Stimulated activated CD4-positive, alpha-beta T cell treated with anti-CD3 and anti-CD28 coated beads, Interleukin-1b, Interleukin-23, amount 100 ng/mL, for 24 hours (primary cell): ENCODE measurements around the gene CFAP97D1.
"Not testable (repeated sequence)": the region's sequence is repeated elsewhere in the genome, so short reads cannot be mapped to it uniquely, and the experiment has no call there.

Source experiments
- DNase-seq, 4 experiments: peaks; one replicate each; pipeline ENCODE4 v3.0.0-alpha.2; 2020; ENCODE audit warnings: low read depth in 4 of 4, low spot score in 1 of 4

The CFAP97D1 gene

GRCh38 chr17:43792668-43793067 lies 12.4 kb downstream of the CFAP97D1 start:
- not testable (repeated sequence) for DNase-seq

- DNase-seq, result not testable (repeated sequence)
These were observed 17.8 kb downstream of the CFAP97D1 start for GRCh38 chr17:43798024-43798423.

- no peak for DNase-seq
These were observed 18.8 kb downstream of the CFAP97D1 start for GRCh38 chr17:43799047-43799446.

- no peak for DNase-seq
These were observed 20.5 kb downstream of the CFAP97D1 start for GRCh38 chr17:43800736-43801135.

- DNase-seq, result no peak
These were observed 21.6 kb downstream of the CFAP97D1 start for GRCh38 chr17:43801844-43802243.

- DNase-seq, result no peak
These were observed 23.5 kb downstream of the CFAP97D1 start for GRCh38 chr17:43803758-43804157.

- no peak for DNase-seq
These were observed 24.9 kb downstream of the CFAP97D1 start for GRCh38 chr17:43805117-43805516.

- DNase-seq, result no peak
These were observed 27.8 kb downstream of the CFAP97D1 start for GRCh38 chr17:43808076-43808475.

- no peak for DNase-seq
These were observed 28.9 kb downstream of the CFAP97D1 start for GRCh38 chr17:43809121-43809520.

GRCh38 chr17:43810226-43810715 lies 30.0 kb downstream of the CFAP97D1 start:
- DNase-seq, result no peak

GRCh38 chr17:43810823-43811222 lies 30.6 kb downstream of the CFAP97D1 start:
- DNase-seq, result no peak

GRCh38 chr17:43812396-43813265 lies 32.4 kb downstream of the CFAP97D1 start:
- DNase-seq, result no peak

GRCh38 chr17:43813386-43813785 lies 33.2 kb downstream of the CFAP97D1 start:
- no peak for DNase-seq

- no peak for DNase-seq
These were observed 33.8 kb downstream of the CFAP97D1 start for GRCh38 chr17:43814026-43814425.

- DNase-seq, result no peak
These were observed 34.5 kb downstream of the CFAP97D1 start for GRCh38 chr17:43814714-43815113.

- no peak for DNase-seq
These were observed 36.4 kb downstream of the CFAP97D1 start for GRCh38 chr17:43816336-43817320.

GRCh38 chr17:43817826-43818225 lies 37.6 kb downstream of the CFAP97D1 start:
- no peak for DNase-seq

GRCh38 chr17:43818966-43819365 lies 38.7 kb downstream of the CFAP97D1 start:
- no peak for DNase-seq

GRCh38 chr17:43820759-43821158 lies 40.5 kb downstream of the CFAP97D1 start:
- DNase-seq, result no peak

- DNase-seq, result no peak
These were observed 42.4 kb downstream of the CFAP97D1 start for GRCh38 chr17:43822570-43823190.
